ENCODE measurements around the gene CHSY1.

The CHSY1 gene

DNA sequence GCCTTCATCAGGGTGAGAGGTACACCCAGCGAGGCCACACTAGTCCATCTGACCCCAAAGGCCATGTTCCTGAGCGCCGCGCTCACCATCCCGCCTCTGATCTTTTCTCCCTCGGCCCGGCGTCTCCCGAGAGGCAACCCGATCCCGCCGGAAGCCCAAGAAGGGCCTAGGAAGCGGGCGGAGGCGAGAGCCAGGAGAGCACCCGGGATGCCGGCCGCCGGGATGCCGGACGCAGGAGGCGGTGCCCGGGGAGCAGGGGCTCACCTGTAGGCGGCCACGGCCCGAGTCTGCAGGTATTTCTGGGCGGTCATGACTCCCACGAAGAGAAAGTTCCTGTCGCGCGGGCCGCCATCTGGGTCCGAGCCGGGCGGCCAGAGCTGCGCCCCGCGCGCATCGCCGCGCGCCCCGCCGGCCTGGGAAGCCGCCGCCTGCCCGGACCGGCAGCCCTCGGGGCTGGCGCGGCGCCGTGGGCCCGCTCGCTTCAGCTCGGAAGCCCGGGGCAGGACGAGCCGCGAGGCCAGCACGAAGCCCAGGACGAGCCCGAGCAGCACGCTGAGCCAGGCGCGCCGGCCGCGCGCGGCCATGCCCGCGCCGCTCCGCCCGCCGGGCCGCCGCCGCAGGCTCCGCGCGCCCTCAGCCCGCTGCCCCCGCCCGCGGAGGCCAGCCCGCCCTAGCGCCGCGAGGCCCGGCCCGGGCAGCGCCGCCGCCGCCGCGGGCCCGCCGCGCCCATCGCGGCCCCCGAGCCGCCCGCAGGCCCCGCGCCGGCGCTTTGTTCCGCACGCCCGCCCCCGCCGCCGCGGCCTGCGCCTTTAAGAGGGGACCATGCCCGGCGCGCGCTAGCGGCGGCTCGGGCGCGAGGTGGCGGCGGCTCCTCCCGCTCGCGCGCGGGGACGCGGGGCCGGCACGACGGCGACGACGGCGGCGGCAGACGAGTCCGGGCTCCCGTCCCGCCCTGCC, 697 bp downstream of the CHSY1 start:
- H3K27ac ChIP-seq (ENCODE audit: poor library complexity, severe bottlenecking), result peak overlapping the region; percentile 69
- TF ChIP-seq, protein P1, sequence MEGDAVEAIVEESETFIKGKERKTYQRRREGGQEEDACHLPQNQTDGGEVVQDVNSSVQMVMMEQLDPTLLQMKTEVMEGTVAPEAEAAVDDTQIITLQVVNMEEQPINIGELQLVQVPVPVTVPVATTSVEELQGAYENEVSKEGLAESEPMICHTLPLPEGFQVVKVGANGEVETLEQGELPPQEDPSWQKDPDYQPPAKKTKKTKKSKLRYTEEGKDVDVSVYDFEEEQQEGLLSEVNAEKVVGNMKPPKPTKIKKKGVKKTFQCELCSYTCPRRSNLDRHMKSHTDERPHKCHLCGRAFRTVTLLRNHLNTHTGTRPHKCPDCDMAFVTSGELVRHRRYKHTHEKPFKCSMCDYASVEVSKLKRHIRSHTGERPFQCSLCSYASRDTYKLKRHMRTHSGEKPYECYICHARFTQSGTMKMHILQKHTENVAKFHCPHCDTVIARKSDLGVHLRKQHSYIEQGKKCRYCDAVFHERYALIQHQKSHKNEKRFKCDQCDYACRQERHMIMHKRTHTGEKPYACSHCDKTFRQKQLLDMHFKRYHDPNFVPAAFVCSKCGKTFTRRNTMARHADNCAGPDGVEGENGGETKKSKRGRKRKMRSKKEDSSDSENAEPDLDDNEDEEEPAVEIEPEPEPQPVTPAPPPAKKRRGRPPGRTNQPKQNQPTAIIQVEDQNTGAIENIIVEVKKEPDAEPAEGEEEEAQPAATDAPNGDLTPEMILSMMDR (IDR thresholded peaks at IDR 0.05; ENCODE audit: poor library complexity, severe bottlenecking), result no peak

DNA sequence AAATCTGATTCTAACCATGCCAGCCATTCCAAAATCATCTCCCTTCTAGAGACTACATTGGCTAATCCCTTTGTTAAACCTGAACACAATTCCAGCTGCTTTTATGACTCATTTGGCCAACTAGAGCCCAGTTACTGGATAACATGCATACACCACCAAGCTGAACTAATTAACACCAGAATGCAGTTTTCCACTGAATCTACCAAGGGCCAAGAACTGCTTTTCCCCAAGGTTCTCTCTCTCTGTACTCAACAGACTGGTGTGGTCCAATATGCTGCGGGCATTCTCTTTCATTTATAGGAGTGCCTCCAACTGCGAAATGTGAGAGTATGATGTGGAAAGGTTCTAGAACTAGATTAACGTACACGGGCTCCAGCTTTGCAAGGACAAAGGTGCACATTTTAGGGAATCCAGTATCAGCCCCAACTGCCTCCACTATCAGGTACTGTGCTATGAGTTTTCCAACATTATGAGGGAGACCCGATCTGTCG, 1.5 kb downstream of the CHSY1 start:
- peaks cover 25% of the 10 kb centered on the region for H3K36me3 ChIP-seq (ENCODE audit: low read depth)
- TF ChIP-seq, protein P1 (IDR thresholded peaks at IDR 0.05; ENCODE audit: poor library complexity, severe bottlenecking), result no peak
- H3K27ac ChIP-seq (ENCODE audit: poor library complexity, severe bottlenecking), result peak overlapping the region; percentile 69
- peaks cover 36% of the 10 kb centered on the region for H3K4me1 ChIP-seq (ENCODE audit: insufficient read depth, poor library complexity, severe bottlenecking)
- DNase-seq (ENCODE audit: low spot score), result no peak
- no peaks in the 10 kb centered on the region for H3K27me3 ChIP-seq (ENCODE audit: insufficient read depth, poor library complexity, severe bottlenecking)
- H3K4me3 ChIP-seq (ENCODE audit: severe bottlenecking), result peak overlapping the region; percentile 98
- H3K9me3 ChIP-seq (ENCODE audit: severe bottlenecking), result no peaks in the 10 kb centered on the region
- peak; percentile 57 for ATAC-seq (ENCODE audit: low read depth)

More for the DNA sequence above, 697 bp downstream of the CHSY1 start:
- DNase-seq (ENCODE audit: low spot score) (no peak), ATAC-seq (ENCODE audit: low read depth) (peak; percentile 32)
- Histone ChIP-seq H3K27me3 (ENCODE audit: insufficient read depth, poor library complexity, severe bottlenecking) (no peaks in the 10 kb centered on the region), H3K9me3 (ENCODE audit: severe bottlenecking) (no peaks in the 10 kb centered on the region), H3K4me1 (ENCODE audit: insufficient read depth, poor library complexity, severe bottlenecking) (peaks cover 29% of the 10 kb centered on the region), H3K36me3 (ENCODE audit: low read depth) (peaks cover 25% of the 10 kb centered on the region), H3K4me3 (ENCODE audit: severe bottlenecking) (peak overlapping the region; percentile 98)

GRCh38 chr15:101248274-101248673, 3.6 kb downstream of the CHSY1 start:
- no peak overlapping the region for H3K4me3 ChIP-seq (ENCODE audit: severe bottlenecking)
- H3K9me3 ChIP-seq (ENCODE audit: severe bottlenecking), result no peaks in the 10 kb centered on the region
- DNase-seq (ENCODE audit: low spot score), result peak; percentile 19
- TF ChIP-seq, protein P1 (IDR thresholded peaks at IDR 0.05; ENCODE audit: poor library complexity, severe bottlenecking), result no peak
- peaks cover 56% of the 10 kb centered on the region for H3K4me1 ChIP-seq (ENCODE audit: insufficient read depth, poor library complexity, severe bottlenecking)
- H3K27ac ChIP-seq (ENCODE audit: poor library complexity, severe bottlenecking), result peak overlapping the region; percentile 42
- H3K36me3 ChIP-seq (ENCODE audit: low read depth), result peaks cover 29% of the 10 kb centered on the region
- no peak for ATAC-seq (ENCODE audit: low read depth)
- no peaks in the 10 kb centered on the region for H3K27me3 ChIP-seq (ENCODE audit: insufficient read depth, poor library complexity, severe bottlenecking)

DNA sequence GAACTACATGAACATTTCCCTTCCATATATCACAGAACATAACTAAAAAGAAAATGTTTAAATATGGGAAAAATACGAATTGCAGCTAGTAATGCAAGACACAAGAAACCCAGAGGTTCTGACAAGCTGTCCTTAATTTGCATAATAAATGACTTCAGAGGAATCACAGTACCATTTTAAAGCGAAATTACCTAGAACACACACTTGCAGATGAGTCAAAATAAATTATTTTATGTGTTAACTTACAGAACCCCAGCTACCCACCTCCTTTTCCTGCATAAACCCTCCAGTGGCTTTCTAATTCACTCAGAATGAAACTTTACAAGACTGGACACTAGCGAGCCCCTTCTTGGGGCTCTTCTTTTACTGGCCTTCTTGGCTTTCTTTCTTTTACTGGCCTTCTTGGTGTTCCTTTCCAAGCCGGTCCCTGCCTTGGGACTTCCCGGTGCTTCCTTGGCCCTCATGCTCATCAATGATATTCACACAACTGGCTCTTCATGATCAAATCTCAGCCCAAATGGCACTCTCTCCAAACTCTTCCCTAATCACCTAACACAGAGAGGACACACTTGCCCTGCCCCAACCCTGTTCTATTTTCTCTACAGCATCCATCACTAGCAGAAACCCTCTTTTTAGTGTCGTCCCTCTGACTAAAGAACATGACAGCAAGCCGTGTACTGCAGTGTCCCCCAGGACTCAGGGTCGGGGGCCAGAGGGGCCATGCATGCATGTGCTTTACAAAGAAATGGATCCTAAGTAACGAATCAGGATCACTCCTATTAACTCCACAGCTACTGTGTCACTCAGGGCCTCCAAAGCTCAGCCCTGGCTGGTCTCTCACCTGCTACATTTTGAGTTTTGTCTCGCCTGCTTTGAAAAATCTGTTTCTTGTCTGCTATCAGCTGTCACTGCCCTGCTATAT, 4.8 kb downstream of the CHSY1 start:
- H3K36me3 ChIP-seq (ENCODE audit: low read depth), result peaks cover 40% of the 10 kb centered on the region
- H3K9me3 ChIP-seq (ENCODE audit: severe bottlenecking), result no peaks in the 10 kb centered on the region
- H3K4me3 ChIP-seq (ENCODE audit: severe bottlenecking), result no peak overlapping the region
- H3K27ac ChIP-seq (ENCODE audit: poor library complexity, severe bottlenecking), result peak overlapping the region; percentile 42
- ATAC-seq (ENCODE audit: low read depth) (no peak), DNase-seq (ENCODE audit: low spot score) (no peak)
- peaks cover 67% of the 10 kb centered on the region for H3K4me1 ChIP-seq (ENCODE audit: insufficient read depth, poor library complexity, severe bottlenecking)
- TF ChIP-seq, protein P1 (IDR thresholded peaks at IDR 0.05; ENCODE audit: poor library complexity, severe bottlenecking), result no peak
- no peaks in the 10 kb centered on the region for H3K27me3 ChIP-seq (ENCODE audit: insufficient read depth, poor library complexity, severe bottlenecking)
